ENCODE measurements around the gene TPH2.

DNA sequence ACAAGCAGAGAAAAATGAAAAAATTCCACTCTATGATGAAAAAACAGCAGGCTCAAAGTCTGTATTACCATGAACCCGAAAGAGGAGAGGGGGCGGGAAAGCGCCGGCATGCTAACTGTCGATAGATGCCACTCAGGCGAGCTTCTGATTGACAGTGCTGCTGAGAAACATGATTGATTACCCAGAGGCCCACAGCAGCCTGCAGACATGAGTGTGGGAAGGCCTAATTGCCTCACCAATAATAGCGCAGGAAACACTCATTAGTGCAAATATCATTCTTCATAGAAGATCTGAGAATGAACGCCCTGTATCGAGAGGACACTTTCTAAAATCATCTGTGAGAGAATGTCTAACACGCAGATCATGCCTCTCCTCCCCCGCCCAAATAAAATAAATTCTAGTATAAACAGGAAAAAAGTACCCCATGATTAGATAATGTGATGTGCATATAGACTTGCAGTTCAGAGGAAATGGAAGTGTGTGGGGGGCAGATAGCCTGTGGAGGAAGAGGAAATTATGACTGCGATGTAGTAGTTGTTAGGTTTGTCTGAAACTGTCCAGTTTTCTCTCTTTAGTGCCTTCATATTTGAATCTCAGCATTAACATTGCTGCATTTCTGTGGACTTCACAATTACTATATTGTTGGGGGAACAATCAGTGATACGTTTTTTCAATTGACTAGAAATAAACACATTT, 15.6 kb downstream of the TPH2 start:
- TF ChIP-seq, protein P1, sequence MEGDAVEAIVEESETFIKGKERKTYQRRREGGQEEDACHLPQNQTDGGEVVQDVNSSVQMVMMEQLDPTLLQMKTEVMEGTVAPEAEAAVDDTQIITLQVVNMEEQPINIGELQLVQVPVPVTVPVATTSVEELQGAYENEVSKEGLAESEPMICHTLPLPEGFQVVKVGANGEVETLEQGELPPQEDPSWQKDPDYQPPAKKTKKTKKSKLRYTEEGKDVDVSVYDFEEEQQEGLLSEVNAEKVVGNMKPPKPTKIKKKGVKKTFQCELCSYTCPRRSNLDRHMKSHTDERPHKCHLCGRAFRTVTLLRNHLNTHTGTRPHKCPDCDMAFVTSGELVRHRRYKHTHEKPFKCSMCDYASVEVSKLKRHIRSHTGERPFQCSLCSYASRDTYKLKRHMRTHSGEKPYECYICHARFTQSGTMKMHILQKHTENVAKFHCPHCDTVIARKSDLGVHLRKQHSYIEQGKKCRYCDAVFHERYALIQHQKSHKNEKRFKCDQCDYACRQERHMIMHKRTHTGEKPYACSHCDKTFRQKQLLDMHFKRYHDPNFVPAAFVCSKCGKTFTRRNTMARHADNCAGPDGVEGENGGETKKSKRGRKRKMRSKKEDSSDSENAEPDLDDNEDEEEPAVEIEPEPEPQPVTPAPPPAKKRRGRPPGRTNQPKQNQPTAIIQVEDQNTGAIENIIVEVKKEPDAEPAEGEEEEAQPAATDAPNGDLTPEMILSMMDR (IDR thresholded peaks at IDR 0.05; ENCODE audit: low read depth, low read length), result no peak
- TF ChIP-seq POLR2A (IDR thresholded peaks at IDR 0.05; ENCODE audit: extremely low read depth, insufficient read length), result no peak
- no peak for TF ChIP-seq MYC (IDR thresholded peaks at IDR 0.05; ENCODE audit: low read depth, low read length)
- TF ChIP-seq, protein P2, sequence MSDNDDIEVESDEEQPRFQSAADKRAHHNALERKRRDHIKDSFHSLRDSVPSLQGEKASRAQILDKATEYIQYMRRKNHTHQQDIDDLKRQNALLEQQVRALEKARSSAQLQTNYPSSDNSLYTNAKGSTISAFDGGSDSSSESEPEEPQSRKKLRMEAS (IDR thresholded peaks at IDR 0.05; ENCODE audit: low read depth, low read length), result no peak

All from NB4 (cell line).